Adrenal gland (tissue), 12 donors: ENCODE data around the gene MTHFD1L. TPM values are rescaled to one million over a fixed set of nuclear protein-coding genes. Genes with fewer than 3 reads are reported as not detected.

ENCODE experiments used
- DNase-seq, 7 donors: peaks; one replicate each; pipeline ENCODE4 v3.0.0-alpha.2; 2019 to 2020
- H3K27ac ChIP-seq, 5 donors: fragments of 200-600 bp; sonication (generic) in 4 of 5; 1 replicate in 3 of 5; 2 replicates in 2 of 5; pipeline versions ENCODE4 v1.5.1 to v1.8.0; 2016 to 2020; ENCODE audit warnings: mild to moderate bottlenecking in 1 of 5
- H3K27me3 ChIP-seq: fragments of 200-600 bp; 2 replicates; pipeline ENCODE4 v1.8.0; 2021
- H3K36me3 ChIP-seq, 2 donors: fragments of 200-600 bp; replicated peaks in 1 of 2; 1 replicate in 1 of 2; 2 replicates in 1 of 2; pipeline versions ENCODE4 v1.5.1 to v1.8.0; 2018 to 2022
- H3K4me1 ChIP-seq, 2 donors: fragments of 200-600 bp; replicated peaks in 1 of 2; 1 replicate in 1 of 2; 2 replicates in 1 of 2; pipeline versions ENCODE4 v1.5.1 to v1.8.0; 2018 to 2021
- H3K4me3 ChIP-seq, 4 donors: fragments of 200-600 bp; sonication (generic) in 3 of 4; one replicate each; pipeline ENCODE4 v1.5.1; 2016 to 2018
- H3K9me3 ChIP-seq, 3 donors: fragments of 200-600 bp; sonication (generic) in 1 of 3; replicated peaks in 1 of 3; 1 replicate in 2 of 3; 2 replicates in 1 of 3; pipeline versions ENCODE4 v1.5.1 to v1.8.0; 2016 to 2021
- CTCF ChIP-seq, 6 experiments: fragments of 450-650 bp in 4 of 6; fragments of 200-600 bp in 2 of 6; sonication (generic) in 1 of 6; IDR thresholded peaks; 1 replicate in 5 of 6; 2 replicates in 1 of 6; pipeline versions ENCODE4 v1.5.1 to v1.8.0; 2016 to 2021; ENCODE audit warnings: antibody characterized with exemption in 6 of 6, mild to moderate bottlenecking in 2 of 6, moderate library complexity in 1 of 6
- POLR2A ChIP-seq, 2 donors: fragments of 450-650 bp; IDR thresholded peaks; one replicate each; pipeline ENCODE4 v1.6.1; 2017; ENCODE audit warnings: antibody characterized with exemption in 2 of 2, mild to moderate bottlenecking in 2 of 2, moderate library complexity in 1 of 2
- WGBS, 4 donors: extraction: QIAGEN DNeasy Blood & Tissue Kit in 2 of 4; methylation state at CpG; one replicate each; pipeline versions ENCODE4 v1.1.5 to v1.1.7; 2013 to 2017; 5-methylcytosine and 5-hydroxymethylcytosine counted together
- intact Hi-C, 2 donors: fragments of 100-400 bp; cut with DNase I; formaldehyde crosslinking; loops; one replicate each; pipeline versions ENCODE4 v1.14.1 to v1.15.0; 2022 to 2023
- polyA plus RNA-seq, 3 donors: library from polyadenylated mRNA; stranded (reverse); fragments of 200-250 nt in 2 of 3; fragments of 350-450 nt in 1 of 3; fragmentation: Illumina TruSeq in 1 of 3; extraction: RNeasy Lipid Tissue Mini Kit (QIAGEN cat#74804) in 1 of 3; gene quantifications; one replicate each; pipeline ENCODE4 v1.2.3, GENCODE V29; 2013 to 2014
- total RNA-seq, 9 donors: library from RNA; depleted of rRNA in 4 of 9; stranded (reverse); fragments of >200 nt in 4 of 9; fragments of 120-200 nt in 1 of 9; fragmentation: NEBNext Ultra II Directional in 1 of 9; extraction: Animal tissue kit (Norgen Biotek cat#: 25700) in 1 of 9; gene quantifications; one replicate each; pipeline versions ENCODE4 v1.1.0 to v1.2.4, GENCODE V29; 2013 to 2023
- donor health status: healthy with polysubstance abuse.
- donor health status: Bipolar disorder and iron deficiency.
- donor health status: DM: yes; HTN: yes; CAD: no.
- donor health status: DM: no; HTN: no; CAD: no.
- donor health status: DM: no; HTN: no; CAD: no.
- donor health status: DM: yes; HTN: yes; CAD: no.

Gene MTHFD1L
- total and polyA plus RNA-seq, 12 donors: 8.5 to 28.8 (median 18.1) TPM

GRCh38 chr6:150991487-150991886 is 126.0 kb downstream of the MTHFD1L start:
- H3K4me3 ChIP-seq: no peak overlapping the region
- H3K27me3 ChIP-seq: no peaks in the 10 kb centered on the region
- TF ChIP-seq CTCF (IDR thresholded peaks at IDR 0.05) (no peak), POLR2A (IDR thresholded peaks at IDR 0.05) (no peak)
- H3K27ac ChIP-seq: no peak overlapping the region
- no peaks in the 10 kb centered on the region for H3K36me3 ChIP-seq
- no peaks in the 10 kb centered on the region for H3K9me3 ChIP-seq
- intact Hi-C loops: no loop called here
- WGBS, 4 donors: 54 to 98% (median 73%) methylated on average over 3 of the region's 3 CpGs
- no peaks in the 10 kb centered on the region for H3K4me1 ChIP-seq
- DNase-seq: no peak

- intact Hi-C loops: no loop called here
- H3K9me3 ChIP-seq: no peaks in the 10 kb centered on the region
- no peaks in the 10 kb centered on the region for H3K4me1 ChIP-seq
- DNase-seq: no peak
- H3K27me3 ChIP-seq: no peaks in the 10 kb centered on the region
- no peaks in the 10 kb centered on the region for H3K36me3 ChIP-seq
- no peak overlapping the region for H3K27ac ChIP-seq
- H3K4me3 ChIP-seq: no peak overlapping the region
- TF ChIP-seq CTCF (IDR thresholded peaks at IDR 0.05) (no peak), POLR2A (IDR thresholded peaks at IDR 0.05) (no peak)
- WGBS, 4 donors: 88 to 98% (median 93%) methylated on average over 2 of the region's 2 CpGs
Measured at GRCh38 chr6:150992262-150992661, 126.8 kb downstream of the MTHFD1L start.

GRCh38 chr6:150992703-150993102 is 127.2 kb downstream of the MTHFD1L start:
- DNase-seq: no peak
- Histone ChIP-seq H3K4me3 (no peak overlapping the region), H3K36me3 (no peaks in the 10 kb centered on the region), H3K9me3 (no peaks in the 10 kb centered on the region), H3K27me3 (no peaks in the 10 kb centered on the region), H3K27ac (no peak overlapping the region), H3K4me1 (no peaks in the 10 kb centered on the region)
- no peak for TF ChIP-seq CTCF (IDR thresholded peaks at IDR 0.05)
- no peak for TF ChIP-seq POLR2A (IDR thresholded peaks at IDR 0.05)
- 79 to 96% (median 90%) methylated on average over 5 of the region's 5 CpGs for WGBS, 4 donors
- intact Hi-C loops: no loop called here

- DNase-seq: no peak
- TF ChIP-seq CTCF (IDR thresholded peaks at IDR 0.05) (no peak), POLR2A (IDR thresholded peaks at IDR 0.05) (no peak)
- intact Hi-C loops: no loop called here
- Histone ChIP-seq H3K36me3 (no peaks in the 10 kb centered on the region), H3K27me3 (no peaks in the 10 kb centered on the region), H3K4me3 (no peak overlapping the region), H3K9me3 (no peaks in the 10 kb centered on the region), H3K27ac (no peak overlapping the region), H3K4me1 (no peaks in the 10 kb centered on the region)
- WGBS, 4 donors: 93 to 96% (median 94%) methylated on average over 7 of the region's 7 CpGs
Measured at GRCh38 chr6:150993253-150993652, 127.8 kb downstream of the MTHFD1L start.
